Right lobe of liver (tissue), 6 donors: ENCODE data around the gene HAUS2. TPM values are rescaled to one million over a fixed set of nuclear protein-coding genes. Genes with fewer than 3 reads are reported as not detected.

Experiments used
- ATAC-seq, 4 donors: fragments of 200-7000 bp; cut with Tn5 transposase; one replicate each; pipeline ENCODE4 v1.9.1; 2020; ENCODE audit warnings: mild to moderate bottlenecking in 4 of 4, moderate library complexity in 4 of 4
- DNase-seq, 3 donors: peaks; one replicate each; pipeline ENCODE4 v3.0.0-alpha.2; 2020
- H3K27ac ChIP-seq, 3 donors: fragments of 200-600 bp; one replicate each; pipeline ENCODE4 v1.8.0; 2022
- H3K27me3 ChIP-seq, 2 donors: fragments of 200-600 bp; one replicate each; pipeline ENCODE4 v1.8.0; 2022
- H3K36me3 ChIP-seq, 4 donors: fragments of 200-600 bp; sonication (generic) in 1 of 4; one replicate each; pipeline versions ENCODE4 v1.5.1 to v1.8.0; 2017 to 2022; ENCODE audit warnings: control low read depth in 1 of 4
- H3K4me1 ChIP-seq, 4 donors: fragments of 200-600 bp; sonication (generic) in 1 of 4; one replicate each; pipeline versions ENCODE4 v1.5.1 to v1.8.0; 2017 to 2022; ENCODE audit warnings: control low read depth in 1 of 4
- H3K4me3 ChIP-seq, 3 donors: fragments of 200-600 bp; one replicate each; pipeline ENCODE4 v1.8.0; 2022
- H3K9me3 ChIP-seq, 4 donors: fragments of 200-600 bp; sonication (generic) in 1 of 4; one replicate each; pipeline versions ENCODE4 v1.5.1 to v1.8.0; 2017 to 2022; ENCODE audit warnings: control low read depth in 1 of 4
- POLR2A ChIP-seq: fragments of 450-650 bp; IDR thresholded peaks from one replicate; pipeline ENCODE4 v1.6.1; 2017; ENCODE audit warnings: antibody characterized with exemption, mild to moderate bottlenecking
- WGBS: methylation state at CpG from one replicate; pipeline ENCODE4 v1.1.6; 2018; ENCODE audit warnings: low coverage, low lambda C conversion rate; ENCODE audit not compliant: insufficient coverage; ENCODE audit errors: missing lambda C conversion rate; 5-methylcytosine and 5-hydroxymethylcytosine counted together
- intact Hi-C, 2 donors: fragments of 100-400 bp; cut with DNase I; formaldehyde crosslinking; loops; one replicate each; pipeline versions ENCODE4 v1.11.2 to v1.14.1; 2022
- total RNA-seq, 6 experiments: library from RNA; depleted of rRNA in 2 of 6; stranded (reverse); fragments of >200 nt in 2 of 6; fragmentation: NEBNext Ultra II Directional in 3 of 6; extraction: Animal tissue kit (Norgen Biotek cat#: 25700) in 3 of 6; gene quantifications; one replicate each; pipeline versions ENCODE4 v1.1.0 to v1.2.4, GENCODE V29; 2016 to 2023
- TF ChIP-seq, protein P1 (sequence below), 4 donors: fragments of 200-600 bp in 3 of 4; fragments of 450-650 bp in 1 of 4; IDR thresholded peaks; one replicate each; pipeline versions ENCODE4 v1.5.1 to v1.8.0; 2016 to 2022; ENCODE audit warnings: antibody characterized with exemption in 4 of 4, mild to moderate bottlenecking in 2 of 4
- donor health status: DM: no; HTN: yes; CAD: no.
- donor health status: DM: no; HTN: no; CAD: no.
- donor health status: DM: no; HTN: no; CAD: no.
- donor health status: DM: no; HTN: yes; CAD: no.
- donor health status: DM: no; HTN: yes; CAD: no.

Gene HAUS2
- total RNA-seq, 6 experiments from 2014 or later, result 5.8 to 19.5 (median 8.6) TPM

DNA sequence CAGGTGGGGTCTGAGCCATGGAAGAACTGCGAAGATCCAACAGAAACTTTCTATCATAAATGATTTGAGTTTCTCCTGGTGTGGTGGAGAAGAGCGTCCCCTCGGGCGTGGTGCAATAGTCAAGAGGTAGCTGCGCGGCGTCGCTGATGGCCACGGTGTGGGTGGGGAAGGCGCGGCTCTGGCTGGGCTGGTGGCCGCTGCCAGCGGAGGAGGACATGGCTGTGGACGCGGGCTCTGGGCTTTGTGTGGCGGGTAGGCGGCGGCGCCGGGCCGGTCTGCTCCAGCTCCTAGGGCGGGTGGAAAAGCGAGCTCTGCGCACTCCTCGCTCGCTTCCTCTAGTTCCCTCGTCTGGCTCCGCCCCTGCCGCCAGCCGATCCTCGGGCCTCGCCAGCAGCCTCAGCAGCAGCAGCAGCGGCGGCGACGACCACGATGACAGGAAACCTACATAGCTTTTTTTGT is 32.7 kb downstream of the HAUS2 start:
- H3K4me3 ChIP-seq, result peak overlapping the region; percentile 27 to 44 (median 44)
- H3K9me3 ChIP-seq, result no peaks in the 10 kb centered on the region
- TF ChIP-seq, protein P1, sequence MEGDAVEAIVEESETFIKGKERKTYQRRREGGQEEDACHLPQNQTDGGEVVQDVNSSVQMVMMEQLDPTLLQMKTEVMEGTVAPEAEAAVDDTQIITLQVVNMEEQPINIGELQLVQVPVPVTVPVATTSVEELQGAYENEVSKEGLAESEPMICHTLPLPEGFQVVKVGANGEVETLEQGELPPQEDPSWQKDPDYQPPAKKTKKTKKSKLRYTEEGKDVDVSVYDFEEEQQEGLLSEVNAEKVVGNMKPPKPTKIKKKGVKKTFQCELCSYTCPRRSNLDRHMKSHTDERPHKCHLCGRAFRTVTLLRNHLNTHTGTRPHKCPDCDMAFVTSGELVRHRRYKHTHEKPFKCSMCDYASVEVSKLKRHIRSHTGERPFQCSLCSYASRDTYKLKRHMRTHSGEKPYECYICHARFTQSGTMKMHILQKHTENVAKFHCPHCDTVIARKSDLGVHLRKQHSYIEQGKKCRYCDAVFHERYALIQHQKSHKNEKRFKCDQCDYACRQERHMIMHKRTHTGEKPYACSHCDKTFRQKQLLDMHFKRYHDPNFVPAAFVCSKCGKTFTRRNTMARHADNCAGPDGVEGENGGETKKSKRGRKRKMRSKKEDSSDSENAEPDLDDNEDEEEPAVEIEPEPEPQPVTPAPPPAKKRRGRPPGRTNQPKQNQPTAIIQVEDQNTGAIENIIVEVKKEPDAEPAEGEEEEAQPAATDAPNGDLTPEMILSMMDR (IDR thresholded peaks at IDR 0.05), result no peak
- TF ChIP-seq POLR2A, result no peak
- intact Hi-C loops, result loop anchor here in 1 of 2 donors (10.0 kb wide), 1 partner anchor 74 kb away; no protein-coding TSS in a partner anchor
- ATAC-seq, result peak; percentile 99 to 100 (median 99)
- 1% methylated on average over 19 of the region's 37 CpGs for WGBS
- H3K4me1 ChIP-seq, result peaks cover 0 to 8% (median 2%) of the 10 kb centered on the region in 4 donors
- no peaks in the 10 kb centered on the region for H3K36me3 ChIP-seq
- H3K27me3 ChIP-seq, result no peaks in the 10 kb centered on the region
- peak; percentile 82 to 87 (median 87) for DNase-seq
- H3K27ac ChIP-seq, result peak overlapping the region in 2 of 3 donors; percentile 11 to 29

DNA sequence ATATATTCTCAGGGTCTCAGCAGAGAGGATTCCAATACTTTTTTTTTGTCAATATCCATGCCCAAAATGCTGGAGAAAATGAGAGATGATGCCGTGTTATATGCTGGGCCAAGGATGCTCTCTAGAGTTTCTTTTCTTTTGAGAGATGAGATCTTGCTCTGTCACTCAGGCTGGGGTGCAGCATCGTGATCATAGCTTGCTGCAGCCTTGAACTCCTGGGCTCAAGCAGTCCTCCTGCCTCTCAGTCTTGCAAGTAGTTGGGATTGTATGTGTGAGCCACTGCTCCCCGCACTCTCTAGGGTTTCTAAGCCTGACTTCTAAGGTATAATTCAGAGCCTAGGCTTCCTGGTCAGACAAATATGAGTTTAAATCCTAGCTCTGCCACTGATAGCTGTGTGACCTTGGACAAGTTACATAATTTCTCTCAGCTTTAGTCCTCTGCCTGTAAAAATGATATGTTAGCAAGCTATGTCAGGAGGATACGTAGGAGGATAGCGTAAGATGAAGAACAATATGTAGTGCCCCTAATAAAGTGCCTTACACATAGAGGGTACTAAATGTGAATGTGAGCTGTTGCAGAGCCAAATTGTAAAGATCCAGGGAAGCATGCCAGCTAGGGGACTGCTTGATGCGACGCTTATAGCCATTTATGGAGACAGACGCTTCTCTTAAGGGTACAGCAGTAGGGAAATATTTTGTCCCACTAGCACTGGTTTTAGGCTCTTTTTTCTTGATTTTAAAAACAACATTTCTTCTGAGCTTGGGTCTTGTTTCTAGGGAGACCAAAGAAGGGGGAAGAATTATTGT is 34.1 kb downstream of the HAUS2 start:
- no peak for TF ChIP-seq POLR2A
- TF ChIP-seq, protein P1 (IDR thresholded peaks at IDR 0.05), result no peak
- H3K4me3 ChIP-seq, result no peak overlapping the region
- DNase-seq (no peak), ATAC-seq (no peak)
- no peaks in the 10 kb centered on the region for H3K27me3 ChIP-seq
- no peaks in the 10 kb centered on the region for H3K9me3 ChIP-seq
- intact Hi-C loops, result loop anchor here in 1 of 2 donors (10.0 kb wide), 1 partner anchor 72 kb away; no protein-coding TSS in a partner anchor
- H3K27ac ChIP-seq, result no peak overlapping the region
- 80% methylated on average over 6 of the region's 8 CpGs for WGBS
- no peaks in the 10 kb centered on the region for H3K36me3 ChIP-seq
- peaks cover 0 to 8% (median 2%) of the 10 kb centered on the region in 4 donors for H3K4me1 ChIP-seq

DNA sequence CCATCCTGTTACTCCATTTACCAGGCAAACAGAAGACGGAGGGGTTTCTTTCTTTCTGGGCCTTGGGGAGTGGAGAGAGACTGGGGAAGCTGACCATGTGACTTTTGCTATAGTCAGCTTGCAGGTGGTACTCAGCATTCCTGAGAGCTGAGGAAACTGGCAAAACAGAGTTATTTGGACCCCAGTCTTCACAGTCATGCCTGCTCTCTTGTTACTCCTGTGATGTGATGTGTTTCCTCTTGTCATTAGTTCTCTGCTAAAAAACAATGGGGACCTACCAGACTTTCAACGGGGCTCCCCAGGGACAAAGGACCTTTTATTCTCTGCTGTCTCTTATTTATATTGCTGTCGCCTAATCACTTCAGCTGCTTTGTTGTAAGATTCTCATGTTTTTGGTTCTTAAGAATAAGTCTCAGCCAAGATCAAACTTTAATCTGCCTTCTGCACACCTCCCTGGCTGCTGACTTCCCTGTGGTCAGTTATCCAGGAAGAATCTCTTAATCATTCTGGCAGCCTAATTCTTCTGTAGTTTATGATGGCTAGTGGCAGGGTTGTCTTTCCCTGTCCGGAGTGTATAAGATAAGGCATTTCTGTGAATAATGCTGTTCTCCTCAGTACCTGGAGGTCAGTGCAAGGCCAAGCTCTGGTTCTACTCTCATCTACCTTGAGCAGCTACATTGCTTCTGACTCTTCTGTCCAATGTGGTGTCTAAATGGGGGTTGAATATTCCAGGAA is 35.6 kb downstream of the HAUS2 start:
- no peaks in the 10 kb centered on the region for H3K9me3 ChIP-seq
- H3K4me1 ChIP-seq, result peaks cover 0 to 8% (median 2%) of the 10 kb centered on the region in 4 donors
- H3K27ac ChIP-seq, result no peak overlapping the region
- intact Hi-C loops, result loop anchor here in 1 of 2 donors (10.0 kb wide), 1 partner anchor 71 kb away; no protein-coding TSS in a partner anchor
- H3K36me3 ChIP-seq, result no peaks in the 10 kb centered on the region
- WGBS, result 45% methylated on average over 4 of the region's 4 CpGs
- TF ChIP-seq, protein P1 (IDR thresholded peaks at IDR 0.05), result no peak
- TF ChIP-seq POLR2A, result no peak
- no peak for ATAC-seq
- no peak for DNase-seq
- no peak overlapping the region for H3K4me3 ChIP-seq
- no peaks in the 10 kb centered on the region for H3K27me3 ChIP-seq

DNA sequence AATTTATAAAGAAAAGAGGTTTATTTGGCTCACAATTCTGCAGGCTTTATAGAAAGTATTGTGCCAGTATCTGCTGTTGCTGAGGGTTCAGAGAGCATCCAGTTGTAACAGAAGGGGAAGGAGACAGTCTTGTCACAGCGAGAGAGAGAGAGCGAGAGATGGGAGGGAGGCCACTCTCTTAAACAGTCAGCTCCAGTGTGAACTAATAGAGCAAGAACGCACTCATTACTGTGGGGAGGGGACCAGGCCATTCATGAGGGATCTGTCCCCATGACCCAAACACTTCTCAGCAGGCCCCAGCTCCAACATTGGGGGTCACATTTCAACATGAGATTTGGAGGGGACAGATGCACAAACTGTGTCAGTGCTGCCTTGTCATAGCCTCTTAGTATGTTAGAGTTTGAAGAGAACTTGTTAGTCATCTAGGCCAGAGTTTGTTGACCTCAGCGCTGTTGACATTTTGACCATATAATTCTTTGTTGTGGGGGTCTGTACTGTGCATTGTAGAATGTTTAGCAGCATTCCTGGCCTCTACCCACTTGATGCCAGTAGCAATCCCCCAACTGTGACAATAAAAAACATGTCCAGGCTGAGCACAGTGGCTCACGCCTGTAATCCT is 42.1 kb downstream of the HAUS2 start:
- intact Hi-C loops, result no loop called here
- TF ChIP-seq POLR2A, result no peak
- TF ChIP-seq, protein P1 (IDR thresholded peaks at IDR 0.05), result no peak
- Histone ChIP-seq H3K27ac (peak overlapping the region in 2 of 3 donors; percentile 53 to 67), H3K4me1 (peaks cover 0 to 15% (median 0%) of the 10 kb centered on the region in 4 donors), H3K4me3 (no peak overlapping the region), H3K36me3 (no peaks in the 10 kb centered on the region), H3K9me3 (no peaks in the 10 kb centered on the region), H3K27me3 (no peaks in the 10 kb centered on the region)
- WGBS, result 100% methylated on average over 1 of the region's 5 CpGs
- ATAC-seq (peak in 1 of 4 donors; percentile 11), DNase-seq (no peak)
